Measurements from ENCODE around the gene ANKUB1. TPM values are rescaled to one million over a fixed set of nuclear protein-coding genes. Genes with fewer than 3 reads are reported as not detected.

ANKUB1 gene
- total RNA-seq, 3 donors from 2014 or later (not counting 1 experiment from before 2014, with no cell fraction given): not detected

DNA sequence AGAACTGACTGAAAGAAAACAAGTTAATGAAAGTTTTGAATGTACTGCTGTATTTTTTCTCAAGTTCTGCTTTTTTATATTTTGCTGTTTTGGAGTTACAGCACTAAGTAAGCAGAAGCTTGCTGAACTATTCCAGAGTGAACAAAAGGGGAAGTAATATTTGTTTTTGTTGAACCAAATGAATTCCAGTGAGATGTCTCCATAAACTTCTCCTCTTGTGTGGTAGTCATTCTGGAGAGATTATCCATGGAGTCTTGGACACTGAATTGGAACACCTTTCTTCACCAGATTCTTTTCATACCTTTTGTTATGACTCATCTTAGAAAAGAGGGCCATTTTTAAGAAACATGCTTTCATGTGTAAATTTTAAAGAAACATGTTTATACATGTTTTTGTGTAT is 8.8 kb downstream of the ANKUB1 start:
- ATAC-seq (no peak), DNase-seq (no peak)
- intact Hi-C loops (cut with micrococcal nuclease): no loop called here
- H3K27ac Mint-ChIP-seq: no peak overlapping the region
- Histone ChIP-seq H3K4me1 (ENCODE audit: control insufficient read depth, insufficient read depth, low read length) (no peaks in the 10 kb centered on the region), H3K4me3 (ENCODE audit: low read length) (no peak overlapping the region), H3K27me3 (ENCODE audit: control insufficient read depth, insufficient read depth, low read length) (no peaks in the 10 kb centered on the region), H3K36me3 (ENCODE audit: control insufficient read depth, insufficient read depth, low read length) (no peaks in the 10 kb centered on the region), H3K27ac (ENCODE audit: low read length) (no peak overlapping the region), H3K9me3 (ENCODE audit: control insufficient read depth, insufficient read depth, low read length) (no peaks in the 10 kb centered on the region)
- H3K4me3 Mint-ChIP-seq: no peak overlapping the region
- peaks cover 0 to 6% of the 10 kb centered on the region in 2 donors for H3K4me1 Mint-ChIP-seq
- H3K9me3 Mint-ChIP-seq: no peaks in the 10 kb centered on the region
- TF ChIP-seq, protein P1, sequence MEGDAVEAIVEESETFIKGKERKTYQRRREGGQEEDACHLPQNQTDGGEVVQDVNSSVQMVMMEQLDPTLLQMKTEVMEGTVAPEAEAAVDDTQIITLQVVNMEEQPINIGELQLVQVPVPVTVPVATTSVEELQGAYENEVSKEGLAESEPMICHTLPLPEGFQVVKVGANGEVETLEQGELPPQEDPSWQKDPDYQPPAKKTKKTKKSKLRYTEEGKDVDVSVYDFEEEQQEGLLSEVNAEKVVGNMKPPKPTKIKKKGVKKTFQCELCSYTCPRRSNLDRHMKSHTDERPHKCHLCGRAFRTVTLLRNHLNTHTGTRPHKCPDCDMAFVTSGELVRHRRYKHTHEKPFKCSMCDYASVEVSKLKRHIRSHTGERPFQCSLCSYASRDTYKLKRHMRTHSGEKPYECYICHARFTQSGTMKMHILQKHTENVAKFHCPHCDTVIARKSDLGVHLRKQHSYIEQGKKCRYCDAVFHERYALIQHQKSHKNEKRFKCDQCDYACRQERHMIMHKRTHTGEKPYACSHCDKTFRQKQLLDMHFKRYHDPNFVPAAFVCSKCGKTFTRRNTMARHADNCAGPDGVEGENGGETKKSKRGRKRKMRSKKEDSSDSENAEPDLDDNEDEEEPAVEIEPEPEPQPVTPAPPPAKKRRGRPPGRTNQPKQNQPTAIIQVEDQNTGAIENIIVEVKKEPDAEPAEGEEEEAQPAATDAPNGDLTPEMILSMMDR (IDR thresholded peaks at IDR 0.05): no peak
- H3K27me3 Mint-ChIP-seq (ENCODE audit: low read depth in 2 of 2): peaks cover 8 to 27% of the 10 kb centered on the region in 2 donors
- no peaks in the 10 kb centered on the region for H3K36me3 Mint-ChIP-seq

DNA sequence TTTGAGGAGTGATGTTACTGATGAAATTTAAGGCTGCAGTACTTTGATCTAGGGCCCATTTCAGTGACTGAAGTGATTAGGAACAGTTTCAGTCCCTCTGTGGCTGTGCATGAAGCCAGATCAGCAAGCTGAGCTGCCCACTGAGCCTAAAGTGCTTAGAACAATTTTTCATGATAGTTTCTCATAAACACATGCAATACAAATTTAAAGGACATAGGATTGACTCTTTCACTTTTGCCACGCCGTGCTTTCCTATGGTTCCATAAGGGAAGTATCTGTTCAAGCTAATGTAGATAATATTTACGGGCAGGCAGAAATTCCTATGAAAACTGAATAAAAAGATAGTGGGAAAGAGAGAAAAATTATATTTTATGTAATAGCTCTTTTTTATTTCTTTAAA is 10.6 kb downstream of the ANKUB1 start:
- no peaks in the 10 kb centered on the region for H3K4me1 ChIP-seq (ENCODE audit: control insufficient read depth, insufficient read depth, low read length)
- TF ChIP-seq, protein P1 (IDR thresholded peaks at IDR 0.05): no peak
- H3K4me3 ChIP-seq (ENCODE audit: low read length): no peak overlapping the region
- 92% methylated on average over 3 of the region's 3 CpGs for WGBS (ENCODE audit: insufficient coverage)
- H3K9me3 ChIP-seq (ENCODE audit: control insufficient read depth, insufficient read depth, low read length): no peaks in the 10 kb centered on the region
- Mint-ChIP-seq H3K27me3 (ENCODE audit: low read depth in 2 of 2) (peaks cover 7 to 36% of the 10 kb centered on the region in 2 donors), H3K9me3 (no peaks in the 10 kb centered on the region), H3K4me3 (no peak overlapping the region), H3K4me1 (peaks cover 0 to 6% of the 10 kb centered on the region in 2 donors), H3K36me3 (no peaks in the 10 kb centered on the region), H3K27ac (no peak overlapping the region)
- DNase-seq (no peak), ATAC-seq (no peak)
- H3K27ac ChIP-seq (ENCODE audit: low read length): no peak overlapping the region
- H3K36me3 ChIP-seq (ENCODE audit: control insufficient read depth, insufficient read depth, low read length): no peaks in the 10 kb centered on the region
- no peaks in the 10 kb centered on the region for H3K27me3 ChIP-seq (ENCODE audit: control insufficient read depth, insufficient read depth, low read length)
- intact Hi-C loops (cut with micrococcal nuclease): no loop called here

DNA sequence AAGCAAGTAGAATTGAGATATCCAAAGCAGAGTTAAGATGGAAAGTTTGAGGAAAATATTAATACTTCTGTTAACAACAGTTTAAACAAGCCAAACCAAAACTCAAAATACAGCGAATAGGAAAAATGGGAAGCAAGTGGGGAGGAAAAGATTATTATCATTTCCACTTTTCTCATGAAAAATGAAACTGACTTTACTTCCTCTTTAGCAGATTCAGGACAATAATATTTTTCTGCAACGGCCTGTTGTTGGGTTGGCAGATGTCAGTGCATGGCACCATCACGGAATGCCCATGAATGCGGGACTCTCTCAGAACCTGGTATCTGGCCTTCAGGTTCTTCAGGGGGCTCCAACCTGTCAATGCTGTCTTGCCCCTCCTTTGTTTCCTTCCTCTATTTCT is 11.1 kb downstream of the ANKUB1 start:
- intact Hi-C loops (cut with micrococcal nuclease): no loop called here
- ATAC-seq: no peak
- Histone ChIP-seq H3K36me3 (ENCODE audit: control insufficient read depth, insufficient read depth, low read length) (no peaks in the 10 kb centered on the region), H3K9me3 (ENCODE audit: control insufficient read depth, insufficient read depth, low read length) (no peaks in the 10 kb centered on the region), H3K27me3 (ENCODE audit: control insufficient read depth, insufficient read depth, low read length) (no peaks in the 10 kb centered on the region), H3K4me3 (ENCODE audit: low read length) (no peak overlapping the region), H3K27ac (ENCODE audit: low read length) (peak overlapping the region; percentile 18), H3K4me1 (ENCODE audit: control insufficient read depth, insufficient read depth, low read length) (no peaks in the 10 kb centered on the region)
- Mint-ChIP-seq H3K27me3 (ENCODE audit: low read depth in 2 of 2) (peaks cover 4 to 36% of the 10 kb centered on the region in 2 donors), H3K36me3 (no peaks in the 10 kb centered on the region), H3K9me3 (no peaks in the 10 kb centered on the region), H3K27ac (no peak overlapping the region), H3K4me1 (peaks cover 0 to 6% of the 10 kb centered on the region in 2 donors), H3K4me3 (no peak overlapping the region)
- 28% methylated on average over 3 of the region's 4 CpGs for WGBS (ENCODE audit: insufficient coverage)
- TF ChIP-seq, protein P1 (IDR thresholded peaks at IDR 0.05): no peak
- DNase-seq: no peak

DNA sequence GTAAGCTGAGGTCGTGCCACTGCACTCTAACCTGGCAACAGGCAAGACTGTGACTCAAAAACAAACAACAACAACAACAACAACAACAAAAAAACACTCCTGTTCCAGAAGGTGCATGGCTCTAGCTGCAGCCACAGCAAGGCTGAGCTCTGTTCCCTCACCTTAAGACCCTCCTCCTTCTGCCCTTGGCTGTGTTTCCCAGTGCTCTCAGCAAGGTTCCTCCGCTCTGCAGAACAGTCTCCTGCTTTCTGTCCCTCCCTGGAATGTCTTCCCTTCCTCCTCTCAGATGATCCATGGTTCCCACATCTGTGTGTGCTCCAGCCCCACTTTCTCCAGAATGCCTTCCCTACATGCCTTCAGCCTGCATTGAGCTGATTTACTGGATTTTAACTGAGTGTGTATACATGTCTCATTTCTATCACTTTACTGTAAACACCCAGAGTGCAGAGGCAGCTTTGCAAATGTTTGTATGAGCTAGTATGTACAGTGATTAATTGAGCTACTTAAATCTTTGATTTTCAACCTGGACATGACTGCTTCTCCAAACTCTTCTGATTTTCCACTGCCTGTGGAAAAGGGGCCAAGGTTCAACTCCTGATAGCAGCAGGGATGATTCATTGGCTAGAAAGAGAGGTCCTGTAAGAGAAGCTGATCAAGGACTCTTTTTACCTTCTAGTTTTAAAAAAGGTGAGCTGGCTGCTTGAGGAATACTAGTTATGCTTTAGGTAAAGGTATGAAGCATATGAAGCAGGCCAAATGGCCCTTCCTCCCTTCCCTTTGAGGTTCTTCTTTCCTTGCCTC is 14.7 kb downstream of the ANKUB1 start:
- H3K36me3 Mint-ChIP-seq: no peaks in the 10 kb centered on the region
- Histone ChIP-seq H3K4me1 (ENCODE audit: control insufficient read depth, insufficient read depth, low read length) (no peaks in the 10 kb centered on the region), H3K36me3 (ENCODE audit: control insufficient read depth, insufficient read depth, low read length) (no peaks in the 10 kb centered on the region), H3K27ac (ENCODE audit: low read length) (no peak overlapping the region), H3K9me3 (ENCODE audit: control insufficient read depth, insufficient read depth, low read length) (no peaks in the 10 kb centered on the region), H3K4me3 (ENCODE audit: low read length) (no peak overlapping the region), H3K27me3 (ENCODE audit: control insufficient read depth, insufficient read depth, low read length) (no peaks in the 10 kb centered on the region)
- DNase-seq (no peak), ATAC-seq (no peak)
- H3K9me3 Mint-ChIP-seq: no peaks in the 10 kb centered on the region
- peaks cover 0 to 6% of the 10 kb centered on the region in 2 donors for H3K4me1 Mint-ChIP-seq
- no peak overlapping the region for H3K4me3 Mint-ChIP-seq
- WGBS (ENCODE audit: insufficient coverage): 84% methylated on average over 2 of the region's 2 CpGs
- intact Hi-C loops (cut with micrococcal nuclease): no loop called here
- TF ChIP-seq, protein P1 (IDR thresholded peaks at IDR 0.05): no peak
- no peak overlapping the region for H3K27ac Mint-ChIP-seq
- peaks cover 6 to 19% of the 10 kb centered on the region in 2 donors for H3K27me3 Mint-ChIP-seq (ENCODE audit: low read depth in 2 of 2)
